GM12878 (cell line): ENCODE measurements around the gene FIZ1. TPM values are rescaled to one million over a fixed set of nuclear protein-coding genes. Genes with fewer than 3 reads are reported as not detected.

Source experiments
- ATAC-seq: fragments of 200-7000 bp; cut with Tn5 transposase; 3 replicates; pipeline ENCODE4 v1.9.1; 2020; ENCODE audit warnings: mild to moderate bottlenecking, moderate library complexity
- BruUV-seq: library from RNA; stranded (reverse); fragments of 400-500 nt; replicated peaks from 2 replicates; lab custom pipeline; 2021; lab: Mats Ljungman, UMichigan
- CTCF ChIA-PET: fragments of 300-600 bp; sonication (Branson Sonifier 250); formaldehyde crosslinking; extraction: SDS; loops from one replicate; lab custom pipeline; 2021; ENCODE audit warnings: inconsistent platforms; lab: Yijun Ruan, JAX
- POLR2A ChIA-PET: fragments of 350-600 bp; formaldehyde crosslinking; extraction: SDS; loops from one replicate; lab custom pipeline; 2021; ENCODE audit warnings: inconsistent platforms; lab: Charles Lee
- RAD21 ChIA-PET: fragments of 300-600 bp; sonication (Branson Sonifier 250); formaldehyde crosslinking; loops from one replicate; lab custom pipeline; 2023; ENCODE audit warnings: antibody characterized with exemption; ENCODE audit not compliant: unreplicated experiment; lab: Charles Lee
- SMC1A ChIA-PET: fragments of 300-600 bp; sonication (Branson Sonifier 250); formaldehyde crosslinking; loops from one replicate; lab custom pipeline; 2023; ENCODE audit not compliant: unreplicated experiment, uncharacterized antibody; lab: Charles Lee
- DNase-seq: peaks from one replicate; pipeline ENCODE4 v3.0.0-alpha.2; 2011; ENCODE audit warnings: low read depth, low spot score
- FAIRE-seq: peaks from 3 replicates; lab custom pipeline; 2011; peaks lifted over from hg19 to GRCh38; lab: Jason Lieb, UNC
- H2AFZ ChIP-seq: 2 replicates; pipeline ENCODE4 v1.6.0; 2011; ENCODE audit warnings: low read depth, low read length, control low read depth; ENCODE audit not compliant: control insufficient read depth
- H3K27ac ChIP-seq: 2 replicates; pipeline ENCODE4 v1.5.1; 2011; ENCODE audit warnings: control low read depth; ENCODE audit not compliant: control insufficient read depth, insufficient read depth
- H3K27me3 ChIP-seq, 2 experiments: replicated peaks in 1 of 2; 2 replicates each; pipeline versions ENCODE4 v1.6.0 to v1.6.1; 2011; ENCODE audit warnings: low read length in 1 of 2; ENCODE audit not compliant: control insufficient read depth in 2 of 2, insufficient read depth in 2 of 2
- H3K36me3 ChIP-seq, 2 experiments: 2 replicates each; pipeline ENCODE4 v1.5.1; 2011; ENCODE audit warnings: low read length in 1 of 2; ENCODE audit not compliant: control insufficient read depth in 2 of 2, insufficient read depth in 2 of 2
- H3K4me1 ChIP-seq: 2 replicates; pipeline ENCODE4 v1.6.1; 2011; ENCODE audit warnings: mild to moderate bottlenecking, low read length, moderate library complexity, mixed read lengths; ENCODE audit not compliant: control insufficient read depth, insufficient read depth
- H3K4me2 ChIP-seq: 2 replicates; pipeline ENCODE4 v1.6.0; 2011; ENCODE audit warnings: control low read depth; ENCODE audit not compliant: control insufficient read depth, insufficient read depth
- H3K4me3 ChIP-seq: fragments of 200-600 bp; sonication (generic); 2 replicates; pipeline ENCODE4 v1.5.1; 2016
- H3K79me2 ChIP-seq: 2 replicates; pipeline ENCODE4 v1.6.0; 2011; ENCODE audit warnings: low read length; ENCODE audit not compliant: control insufficient read depth, insufficient read depth
- H3K9ac ChIP-seq: 2 replicates; pipeline ENCODE4 v1.8.0; 2011; ENCODE audit warnings: low read length, control low read depth, mixed read lengths; ENCODE audit not compliant: control insufficient read depth, insufficient read depth
- H3K9me3 ChIP-seq: replicated peaks from 3 replicates; pipeline ENCODE4 v1.5.1; 2011; ENCODE audit warnings: mild to moderate bottlenecking, low read length; ENCODE audit not compliant: control insufficient read depth, insufficient read depth
- H4K20me1 ChIP-seq: 2 replicates; pipeline ENCODE4 v1.6.0; 2011; ENCODE audit not compliant: control insufficient read depth, insufficient read depth
- EP300 ChIP-seq, 2 experiments: fragments of 150-350 bp in 1 of 2; IDR thresholded peaks; 2 replicates each; pipeline ENCODE4 v1.6.1; 2011 to 2012; ENCODE audit warnings: low read depth in 2 of 2, low read length in 2 of 2, borderline replicate concordance in 1 of 2, improper control_type of control experiment in 1 of 2, inconsistent platforms in 1 of 2; ENCODE audit not compliant: control insufficient read depth in 1 of 2
- NFYB ChIP-seq: IDR thresholded peaks from 2 replicates; pipeline ENCODE4 v1.6.1; 2011; ENCODE audit warnings: low read depth, mild to moderate bottlenecking, low read length, improper control_type of control experiment, moderate library complexity; ENCODE audit not compliant: insufficient read depth
- NR2C1 ChIP-seq: fragments of 450-650 bp; IDR thresholded peaks from 2 replicates; pipeline ENCODE4 v1.6.1; 2017; ENCODE audit warnings: antibody characterized with exemption, mild to moderate bottlenecking, moderate library complexity
- RAD21 ChIP-seq: IDR thresholded peaks from 2 replicates; pipeline ENCODE4 v1.6.1; 2011; ENCODE audit warnings: mild to moderate bottlenecking, low read depth, low read length, moderate library complexity; ENCODE audit not compliant: insufficient read depth
- TAF1 ChIP-seq: IDR thresholded peaks from 2 replicates; pipeline ENCODE4 v1.6.1; 2011; ENCODE audit warnings: mild to moderate bottlenecking, low read depth, low read length, borderline replicate concordance
- YBX1 ChIP-seq: fragments of 450-650 bp; IDR thresholded peaks from 2 replicates; pipeline ENCODE4 v1.6.1; 2016; ENCODE audit warnings: antibody characterized with exemption
- ZSCAN29 ChIP-seq: fragments of 450-650 bp; IDR thresholded peaks from 2 replicates; pipeline ENCODE4 v1.6.1; 2017; ENCODE audit warnings: mild to moderate bottlenecking, moderate library complexity
- WGBS: methylation state at CpG from one replicate; pipeline ENCODE4 v1.1.6; 2016; ENCODE audit warnings: low lambda C conversion rate; ENCODE audit not compliant: insufficient replicate concordance, insufficient coverage; ENCODE audit errors: missing lambda C conversion rate; 5-methylcytosine and 5-hydroxymethylcytosine counted together
- in situ Hi-C: fragments of 300-500 bp; cut with MboI; formaldehyde crosslinking; loops from 9 replicates; pipeline ENCODE4 v1.14.3; 2018; ENCODE audit warnings: mixed read lengths
- intact Hi-C: fragments of 100-400 bp; cut with micrococcal nuclease; formaldehyde crosslinking; loops from one replicate; pipeline ENCODE4 v1.14.2; 2022; ENCODE audit not compliant: unreplicated experiment
- polyA plus RNA-seq, 11 experiments: library from polyadenylated mRNA; depleted of rRNA in 4 of 11; unstranded in 6 of 11; stranded (reverse) in 5 of 11; fragments of >200 nt; fragmentation: Nextera tagmentation in 4 of 11; fragmentation: Illumina TruSeq in 1 of 11; extraction: Ambion mirVana in 4 of 11; extraction: Trizol in 1 of 11; gene quantifications; 1 replicate in 1 of 11; 2 replicates in 10 of 11; pipeline versions ENCODE4 v1.2.1 to v1.2.3, GENCODE V29; 2011 to 2016; ENCODE audit warnings: inconsistent platforms in 2 of 11, missing spikeins in 2 of 11, low read depth in 1 of 11
- total RNA-seq, 4 experiments: library from RNA; depleted of rRNA in 3 of 4; stranded (reverse); fragments of >200 nt in 3 of 4; fragmentation: Illumina TruSeq in 1 of 4; extraction: Trizol in 1 of 4; gene quantifications; 2 replicates each; pipeline versions ENCODE4 v1.2.1 to v1.2.3, GENCODE V29; 2013 to 2021
- TF ChIP-seq, protein P1 (sequence below): fragments of 150-350 bp; IDR thresholded peaks from 2 replicates; pipeline ENCODE4 v1.6.1; 2014; ENCODE audit warnings: mild to moderate bottlenecking, low read depth, low read length
- TF ChIP-seq, protein P2 (sequence below): fragments of 450-650 bp; IDR thresholded peaks from 2 replicates; pipeline ENCODE4 v1.6.1; 2016; ENCODE audit warnings: mild to moderate bottlenecking, moderate library complexity, borderline replicate concordance

The FIZ1 gene
- total and polyA plus RNA-seq, 10 of the 15 experiments (the other 5 are each of a cell fraction or from before 2014, with no cell fraction given): 0.60 to 16.8 (median 4.2) TPM

DNA sequence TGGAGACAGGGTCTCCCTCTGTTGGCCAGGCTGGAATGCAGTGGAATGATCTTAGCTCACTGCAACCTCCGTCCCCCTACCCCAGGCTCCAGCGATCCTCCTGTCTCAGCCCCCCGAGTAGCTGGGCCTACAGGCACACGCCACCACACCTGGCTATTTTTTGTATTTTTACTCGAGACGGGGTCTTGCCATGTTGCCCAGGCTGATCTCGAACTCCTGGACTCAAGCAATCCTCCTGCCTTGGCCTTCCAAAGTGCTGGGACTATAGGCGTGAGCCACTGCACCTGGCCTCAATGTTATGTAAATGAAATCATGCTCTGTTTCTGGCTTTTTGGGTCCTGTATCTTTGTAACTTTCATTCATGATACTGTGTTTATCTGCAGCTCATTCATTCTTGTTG is 10.6 kb downstream of the FIZ1 start:
- no peak for ATAC-seq
- no peak for FAIRE-seq
- ChIA-PET RAD21 (interaction anchor here (0.6 kb wide), 1 partner anchor 45 kb away, joined by 3 read pairs; no protein-coding TSS in a partner anchor), POLR2A (interaction anchor here (1.3 kb wide), 1 partner anchor 8 kb away, joined by 4 read pairs; the partner anchor contains the start of gene ZNF579), SMC1A (no interaction called here), CTCF (interaction anchor here (1.2 to 1.6 kb wide), 2 partner anchors 10 to 121 kb away, joined by 3 to 4 read pairs; partner anchors contain the start of gene FIZ1)
- no peak overlapping the region for H2AFZ ChIP-seq
- no peaks in the 10 kb centered on the region for H3K27me3 ChIP-seq
- H3K27ac ChIP-seq: no peak overlapping the region
- H4K20me1 ChIP-seq: no peaks in the 10 kb centered on the region
- H3K36me3 ChIP-seq: no peaks in the 10 kb centered on the region
- peaks cover 5% of the 10 kb centered on the region for H3K4me1 ChIP-seq
- BruUV-seq: no TSS peak
- no peaks in the 10 kb centered on the region for H3K79me2 ChIP-seq
- intact Hi-C loops (no loop called here), in situ Hi-C loops (no loop called here)
- H3K4me3 ChIP-seq: no peak overlapping the region
- H3K9me3 ChIP-seq: no peaks in the 10 kb centered on the region
- DNase-seq: no peak
- no peak overlapping the region for H3K4me2 ChIP-seq
- no peak overlapping the region for H3K9ac ChIP-seq
- TF ChIP-seq RAD21 (no peak), NFYB (no peak), NR2C1 (no peak), YBX1 (no peak), TAF1 (no peak), EP300 (IDR thresholded peaks at IDR 0.05; ENCODE audit: borderline replicate concordance in 1 of 2, control insufficient read depth in 1 of 2, low read depth in 2 of 2, low read length in 2 of 2) (no peak), ZSCAN29 (no peak)
- TF ChIP-seq, protein P1, sequence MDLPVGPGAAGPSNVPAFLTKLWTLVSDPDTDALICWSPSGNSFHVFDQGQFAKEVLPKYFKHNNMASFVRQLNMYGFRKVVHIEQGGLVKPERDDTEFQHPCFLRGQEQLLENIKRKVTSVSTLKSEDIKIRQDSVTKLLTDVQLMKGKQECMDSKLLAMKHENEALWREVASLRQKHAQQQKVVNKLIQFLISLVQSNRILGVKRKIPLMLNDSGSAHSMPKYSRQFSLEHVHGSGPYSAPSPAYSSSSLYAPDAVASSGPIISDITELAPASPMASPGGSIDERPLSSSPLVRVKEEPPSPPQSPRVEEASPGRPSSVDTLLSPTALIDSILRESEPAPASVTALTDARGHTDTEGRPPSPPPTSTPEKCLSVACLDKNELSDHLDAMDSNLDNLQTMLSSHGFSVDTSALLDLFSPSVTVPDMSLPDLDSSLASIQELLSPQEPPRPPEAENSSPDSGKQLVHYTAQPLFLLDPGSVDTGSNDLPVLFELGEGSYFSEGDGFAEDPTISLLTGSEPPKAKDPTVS: no peak
- TF ChIP-seq, protein P2, sequence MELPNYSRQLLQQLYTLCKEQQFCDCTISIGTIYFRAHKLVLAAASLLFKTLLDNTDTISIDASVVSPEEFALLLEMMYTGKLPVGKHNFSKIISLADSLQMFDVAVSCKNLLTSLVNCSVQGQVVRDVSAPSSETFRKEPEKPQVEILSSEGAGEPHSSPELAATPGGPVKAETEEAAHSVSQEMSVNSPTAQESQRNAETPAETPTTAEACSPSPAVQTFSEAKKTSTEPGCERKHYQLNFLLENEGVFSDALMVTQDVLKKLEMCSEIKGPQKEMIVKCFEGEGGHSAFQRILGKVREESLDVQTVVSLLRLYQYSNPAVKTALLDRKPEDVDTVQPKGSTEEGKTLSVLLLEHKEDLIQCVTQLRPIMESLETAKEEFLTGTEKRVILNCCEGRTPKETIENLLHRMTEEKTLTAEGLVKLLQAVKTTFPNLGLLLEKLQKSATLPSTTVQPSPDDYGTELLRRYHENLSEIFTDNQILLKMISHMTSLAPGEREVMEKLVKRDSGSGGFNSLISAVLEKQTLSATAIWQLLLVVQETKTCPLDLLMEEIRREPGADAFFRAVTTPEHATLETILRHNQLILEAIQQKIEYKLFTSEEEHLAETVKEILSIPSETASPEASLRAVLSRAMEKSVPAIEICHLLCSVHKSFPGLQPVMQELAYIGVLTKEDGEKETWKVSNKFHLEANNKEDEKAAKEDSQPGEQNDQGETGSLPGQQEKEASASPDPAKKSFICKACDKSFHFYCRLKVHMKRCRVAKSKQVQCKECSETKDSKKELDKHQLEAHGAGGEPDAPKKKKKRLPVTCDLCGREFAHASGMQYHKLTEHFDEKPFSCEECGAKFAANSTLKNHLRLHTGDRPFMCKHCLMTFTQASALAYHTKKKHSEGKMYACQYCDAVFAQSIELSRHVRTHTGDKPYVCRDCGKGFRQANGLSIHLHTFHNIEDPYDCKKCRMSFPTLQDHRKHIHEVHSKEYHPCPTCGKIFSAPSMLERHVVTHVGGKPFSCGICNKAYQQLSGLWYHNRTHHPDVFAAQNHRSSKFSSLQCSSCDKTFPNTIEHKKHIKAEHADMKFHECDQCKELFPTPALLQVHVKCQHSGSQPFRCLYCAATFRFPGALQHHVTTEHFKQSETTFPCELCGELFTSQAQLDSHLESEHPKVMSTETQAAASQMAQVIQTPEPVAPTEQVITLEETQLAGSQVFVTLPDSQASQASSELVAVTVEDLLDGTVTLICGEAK: no peak
- 52% methylated on average over 8 of the region's 8 CpGs for WGBS
